Measurements from ENCODE around the gene DDX52.
"Not testable (repeated sequence)": the region's sequence is repeated elsewhere in the genome, so short reads cannot be mapped to it uniquely, and the experiment has no call there.

DDX52 gene

GRCh38 chr17:37650419-37651003 is 7.3 kb upstream of the DDX52 start:
- DNase-seq (ENCODE audit: low read depth in 2 of 2), result no peak

- DNase-seq (ENCODE audit: low read depth in 2 of 2), result no peak
Observed at GRCh38 chr17:37648555-37648954, 5.3 kb upstream of the DDX52 start.

- DNase-seq (ENCODE audit: low read depth in 2 of 2), result no peak
Observed at GRCh38 chr17:37647856-37648255, 4.6 kb upstream of the DDX52 start.

- DNase-seq (ENCODE audit: low read depth in 2 of 2), result no peak
Observed at GRCh38 chr17:37643869-37644268, 623 bp upstream of the DDX52 start.

- no peak for DNase-seq (ENCODE audit: low read depth in 2 of 2)
Observed at GRCh38 chr17:37642681-37643080, 565 bp downstream of the DDX52 start.

- no peak for DNase-seq (ENCODE audit: low read depth in 2 of 2)
Observed at GRCh38 chr17:37640015-37640414, 3.2 kb downstream of the DDX52 start.

- DNase-seq (ENCODE audit: low read depth in 2 of 2), result no peak
Observed at GRCh38 chr17:37637956-37638355, 5.3 kb downstream of the DDX52 start.

GRCh38 chr17:37616430-37616829 is 26.8 kb downstream of the DDX52 start:
- not testable (repeated sequence) for DNase-seq (ENCODE audit: low read depth in 2 of 2)

- DNase-seq (ENCODE audit: low read depth in 2 of 2), result no peak
Observed at GRCh38 chr17:37614823-37615222, 28.4 kb downstream of the DDX52 start.

- no peak for DNase-seq (ENCODE audit: low read depth in 2 of 2)
Observed at GRCh38 chr17:37614391-37614790, 28.9 kb downstream of the DDX52 start.

GRCh38 chr17:37610971-37611370 is 32.3 kb downstream of the DDX52 start:
- DNase-seq (ENCODE audit: low read depth in 2 of 2), result no peak

- not testable (repeated sequence) for DNase-seq (ENCODE audit: low read depth in 2 of 2)
Observed at GRCh38 chr17:37610041-37610420, 33.2 kb downstream of the DDX52 start.

- peak; percentile 88 to 91 for DNase-seq (ENCODE audit: low read depth in 2 of 2)
Observed at GRCh38 chr17:37609170-37610040, 33.8 kb downstream of the DDX52 start, which contains the start of gene SYNRG. Gene SYNRG, minus strand, starts transcription at chr17:37609418. Its CDS starts 63 bp downstream, at chr17:37609355.

GRCh38 chr17:37608351-37609169 is 34.7 kb downstream of the DDX52 start:
- no peak for DNase-seq (ENCODE audit: low read depth in 2 of 2)

- DNase-seq (ENCODE audit: low read depth in 2 of 2), result no peak
Observed at GRCh38 chr17:37607637-37608331, 35.5 kb downstream of the DDX52 start.

GRCh38 chr17:37605813-37606505 is 37.3 kb downstream of the DDX52 start:
- DNase-seq (ENCODE audit: low read depth in 2 of 2), result no peak

GRCh38 chr17:37605081-37605480 is 38.2 kb downstream of the DDX52 start:
- DNase-seq (ENCODE audit: low read depth in 2 of 2), result no peak

GRCh38 chr17:37604556-37604955 is 38.7 kb downstream of the DDX52 start:
- DNase-seq (ENCODE audit: low read depth in 2 of 2), result no peak

GRCh38 chr17:37598145-37598544 is 45.1 kb downstream of the DDX52 start:
- DNase-seq (ENCODE audit: low read depth in 2 of 2), result no peak

GRCh38 chr17:37592291-37592690 is 51.0 kb downstream of the DDX52 start:
- DNase-seq (ENCODE audit: low read depth in 2 of 2), result no peak

GRCh38 chr17:37585066-37585465 is 58.2 kb downstream of the DDX52 start:
- no peak for DNase-seq (ENCODE audit: low read depth in 2 of 2)
